Keratinocyte (primary cell): ENCODE data around the gene TAF4. TPM values are rescaled to one million over a fixed set of nuclear protein-coding genes. Genes with fewer than 3 reads are reported as not detected.

Experiments used
- DNase-seq: peaks from one replicate; pipeline ENCODE4 v3.0.0-alpha.2; 2011; ENCODE audit warnings: low read depth, missing footprints, low spot score
- FAIRE-seq: peaks from 2 replicates; lab custom pipeline; 2011; peaks lifted over from hg19 to GRCh38; lab: Jason Lieb, UNC
- H2AFZ ChIP-seq: 2 replicates; pipeline ENCODE4 v1.6.0; 2012; ENCODE audit warnings: low read length, control low read depth, inconsistent platforms; ENCODE audit not compliant: control insufficient read depth
- H3K27ac ChIP-seq: 2 replicates; pipeline ENCODE4 v1.5.1; 2011; ENCODE audit warnings: low read length; ENCODE audit not compliant: control insufficient read depth, insufficient read depth
- H3K27me3 ChIP-seq: 3 replicates; pipeline ENCODE4 v1.6.0; 2011; ENCODE audit warnings: low read length; ENCODE audit not compliant: control insufficient read depth, insufficient read depth; ENCODE audit errors: extremely low read depth
- H3K36me3 ChIP-seq, 2 experiments: 2 replicates in 1 of 2; 3 replicates in 1 of 2; pipeline ENCODE4 v1.5.1; 2011; ENCODE audit warnings: low read length in 2 of 2, mild to moderate bottlenecking in 1 of 2; ENCODE audit not compliant: control insufficient read depth in 2 of 2, insufficient read depth in 2 of 2; ENCODE audit errors: extremely low read depth in 1 of 2
- H3K4me1 ChIP-seq: 3 replicates; pipeline ENCODE4 v1.5.1; 2011; ENCODE audit warnings: low read length; ENCODE audit not compliant: control insufficient read depth, insufficient read depth; ENCODE audit errors: extremely low read depth
- H3K4me2 ChIP-seq: 3 replicates; pipeline ENCODE4 v1.6.0; 2011; ENCODE audit warnings: low read depth, low read length; ENCODE audit not compliant: control insufficient read depth, insufficient read depth; ENCODE audit errors: extremely low read depth
- H3K4me3 ChIP-seq, 3 experiments: fragments of 200-600 bp in 1 of 3; sonication (generic) in 1 of 3; 2 replicates in 2 of 3; 3 replicates in 1 of 3; pipeline ENCODE4 v1.5.1; 2011 to 2016; ENCODE audit warnings: low read length in 3 of 3, mild to moderate bottlenecking in 3 of 3, control low read depth in 2 of 3, inconsistent platforms in 1 of 3, low read depth in 1 of 3, mixed read lengths in 1 of 3, mixed run types in 1 of 3, moderate library complexity in 1 of 3; ENCODE audit not compliant: control insufficient read depth in 2 of 3, insufficient read depth in 2 of 3; ENCODE audit errors: extremely low read depth in 1 of 3
- H3K79me2 ChIP-seq: 2 replicates; pipeline ENCODE4 v1.6.0; 2012; ENCODE audit warnings: low read length; ENCODE audit not compliant: control insufficient read depth, insufficient read depth
- H3K9ac ChIP-seq: 3 replicates; pipeline ENCODE4 v1.6.0; 2011; ENCODE audit warnings: low read length; ENCODE audit not compliant: control insufficient read depth, insufficient read depth; ENCODE audit errors: extremely low read depth
- H3K9me1 ChIP-seq: 3 replicates; pipeline ENCODE4 v1.6.0; 2011; ENCODE audit warnings: low read length; ENCODE audit not compliant: control insufficient read depth, insufficient read depth; ENCODE audit errors: extremely low read depth
- H3K9me3 ChIP-seq: 2 replicates; pipeline ENCODE4 v1.5.1; 2012; ENCODE audit warnings: low read depth, low read length; ENCODE audit not compliant: control insufficient read depth
- H4K20me1 ChIP-seq: 3 replicates; pipeline ENCODE4 v1.6.0; 2011; ENCODE audit warnings: low read length; ENCODE audit not compliant: control insufficient read depth, insufficient read depth; ENCODE audit errors: extremely low read depth
- CTCF ChIP-seq, 3 experiments: IDR thresholded peaks in 1 of 3; conservative IDR thresholded peaks in 1 of 3; optimal IDR thresholded peaks in 1 of 3; 2 replicates in 2 of 3; 3 replicates in 1 of 3; pipeline versions ENCODE3 to v1.5.1; 2011; ENCODE audit warnings: low read length in 3 of 3, mild to moderate bottlenecking in 3 of 3, moderate library complexity in 2 of 3, control low read depth in 1 of 3, inconsistent platforms in 1 of 3; ENCODE audit not compliant: insufficient read depth in 2 of 3; ENCODE audit errors: extremely low read depth in 1 of 3
- EZH2 ChIP-seq: IDR thresholded peaks from one replicate; pipeline ENCODE4 v1.6.1; 2012; ENCODE audit warnings: inconsistent platforms, mild to moderate bottlenecking, low read length, moderate library complexity
- dilution Hi-C: fragments of 300-500 bp; cut with MboI; formaldehyde crosslinking; loops from one replicate; pipeline ENCODE4 v1.7.0; 2020; ENCODE audit warnings: low sequenced_read_pairs; ENCODE audit not compliant: extremely low pct_ligation_motif_present
- polyA plus RNA-seq, 5 experiments: library from polyadenylated mRNA; depleted of rRNA in 3 of 5; stranded (reverse) in 3 of 5; stranded (forward) in 1 of 5; unstranded in 1 of 5; fragments of >200 nt; gene quantifications; 1 replicate in 1 of 5; 2 replicates in 3 of 5; 3 replicates in 1 of 5; pipeline versions ENCODE4 v1.2.1 to v1.2.3, GENCODE V29; 2011 to 2012; ENCODE audit warnings: missing spikeins in 2 of 5, low read depth in 1 of 5, low replicate concordance in 1 of 5

Gene TAF4
- polyA plus RNA-seq, 1 donor (not counting 4 experiments of a cell fraction or from before 2014, with no cell fraction given): 3.3 TPM

DNA sequence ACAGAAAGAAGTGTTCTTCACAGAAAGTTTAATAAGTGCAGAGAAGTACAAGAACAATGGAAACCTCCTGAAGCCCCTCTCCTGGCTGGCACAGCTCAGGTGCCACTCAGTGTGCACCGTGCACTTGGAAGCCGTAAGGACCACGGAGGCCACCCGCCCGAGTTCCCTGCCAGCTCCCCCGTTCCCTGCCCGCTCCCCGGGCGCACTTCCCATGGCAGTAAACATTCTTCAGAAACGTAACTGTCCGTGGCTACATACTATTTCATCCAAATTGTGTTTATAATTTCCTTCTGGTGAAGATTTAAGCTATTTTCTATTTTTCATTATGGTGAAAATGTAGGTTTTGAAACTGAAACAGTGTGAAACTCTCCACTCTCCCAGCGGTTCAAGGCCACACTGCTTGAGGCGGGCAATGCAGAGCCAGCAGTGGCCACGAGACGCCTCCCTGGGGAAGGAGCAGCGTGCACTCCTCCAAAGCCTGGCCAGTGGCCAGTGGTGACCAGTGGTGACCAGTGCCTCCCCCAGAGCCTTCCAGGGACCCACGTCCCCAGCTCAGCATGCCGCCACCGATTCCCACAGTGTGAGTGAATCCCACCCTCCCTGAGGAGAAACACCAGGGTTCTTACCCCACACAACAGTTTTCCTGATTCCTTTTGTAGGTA lies 46.4 kb downstream of the TAF4 start:
- H3K4me2 ChIP-seq: no peak overlapping the region
- H3K4me1 ChIP-seq: no peaks in the 10 kb centered on the region
- H3K27ac ChIP-seq: no peak overlapping the region
- FAIRE-seq (no peak), DNase-seq (no peak)
- H3K27me3 ChIP-seq: no peaks in the 10 kb centered on the region
- no peak overlapping the region for H2AFZ ChIP-seq
- no peaks in the 10 kb centered on the region for H3K9me3 ChIP-seq
- peaks cover 23% of the 10 kb centered on the region for H4K20me1 ChIP-seq
- H3K9me1 ChIP-seq: no peaks in the 10 kb centered on the region
- H3K9ac ChIP-seq: no peak overlapping the region
- no peak overlapping the region for H3K4me3 ChIP-seq
- H3K79me2 ChIP-seq: peaks cover 53% of the 10 kb centered on the region
- dilution Hi-C loops: no loop called here
- no peaks in the 10 kb centered on the region for H3K36me3 ChIP-seq
- TF ChIP-seq EZH2: no peak
- TF ChIP-seq CTCF (optimal IDR thresholded peaks at IDR 0.05 in 1 of 3, IDR thresholded peaks at IDR 0.05 in 1 of 3, conservative IDR thresholded peaks at IDR 0.05 in 1 of 3; ENCODE audit: extremely low read depth in 1 of 3, insufficient read depth in 2 of 3, low read length in 3 of 3): no peak

GRCh38 chr20:62018437-62019143 lies 47.1 kb downstream of the TAF4 start:
- dilution Hi-C loops: no loop called here
- peaks cover 48% of the 10 kb centered on the region for H3K79me2 ChIP-seq
- FAIRE-seq: no peak

More at GRCh38 chr20:62018437-62019143, 47.1 kb downstream of the TAF4 start:
- H3K4me3 ChIP-seq: no peak overlapping the region
- no peaks in the 10 kb centered on the region for H3K9me1 ChIP-seq
- no peak overlapping the region for H3K27ac ChIP-seq
- H3K27me3 ChIP-seq: no peaks in the 10 kb centered on the region
- peaks cover 20% of the 10 kb centered on the region for H4K20me1 ChIP-seq
- no peaks in the 10 kb centered on the region for H3K4me1 ChIP-seq
- H3K36me3 ChIP-seq: no peaks in the 10 kb centered on the region
- no peaks in the 10 kb centered on the region for H3K9me3 ChIP-seq
- H3K9ac ChIP-seq: no peak overlapping the region
- TF ChIP-seq CTCF (optimal IDR thresholded peaks at IDR 0.05 in 1 of 3, IDR thresholded peaks at IDR 0.05 in 1 of 3, conservative IDR thresholded peaks at IDR 0.05 in 1 of 3; ENCODE audit: extremely low read depth in 1 of 3, insufficient read depth in 2 of 3, low read length in 3 of 3) (no peak), EZH2 (no peak)
- no peak for DNase-seq
- no peak overlapping the region for H2AFZ ChIP-seq
- H3K4me2 ChIP-seq: no peak overlapping the region
